DND-41 (cell line): ENCODE data around the gene GTSE1.

Experiments
- CTCF ChIP-seq: IDR thresholded peaks from 2 replicates; pipeline ENCODE4 v1.5.1; 2012; ENCODE audit warnings: borderline replicate concordance, low read length, moderate library complexity, mild to moderate bottlenecking; ENCODE audit not compliant: poor library complexity, severe bottlenecking; ENCODE audit errors: extremely low read depth
- EZH2 ChIP-seq: IDR thresholded peaks from 3 replicates; pipeline ENCODE4 v1.6.1; 2012; ENCODE audit warnings: borderline replicate concordance, low read depth, mild to moderate bottlenecking, moderate library complexity, low read length, inconsistent platforms; ENCODE audit not compliant: severe bottlenecking

- TF ChIP-seq CTCF = no peak
- no peak for TF ChIP-seq EZH2
Measured at GRCh38 chr22:46372686-46373085, 76.0 kb downstream of the GTSE1 start.
